GM23248 (cell line): ENCODE results near the gene FAM117A.

Experiments
- EZH2 ChIP-seq: fragments of 200-600 bp; sonication (generic); IDR thresholded peaks from 2 replicates; pipeline ENCODE4 v1.6.1; 2018; ENCODE audit warnings: antibody characterized with exemption, mild to moderate bottlenecking; ENCODE audit not compliant: insufficient read depth, poor library complexity, severe bottlenecking
- EZH2phosphoT487 ChIP-seq: fragments of 200-600 bp; sonication (generic); IDR thresholded peaks from 2 replicates; pipeline ENCODE4 v1.6.1; 2018; ENCODE audit warnings: antibody characterized with exemption, moderate library complexity, mild to moderate bottlenecking, low read depth; ENCODE audit not compliant: insufficient read depth

DNA sequence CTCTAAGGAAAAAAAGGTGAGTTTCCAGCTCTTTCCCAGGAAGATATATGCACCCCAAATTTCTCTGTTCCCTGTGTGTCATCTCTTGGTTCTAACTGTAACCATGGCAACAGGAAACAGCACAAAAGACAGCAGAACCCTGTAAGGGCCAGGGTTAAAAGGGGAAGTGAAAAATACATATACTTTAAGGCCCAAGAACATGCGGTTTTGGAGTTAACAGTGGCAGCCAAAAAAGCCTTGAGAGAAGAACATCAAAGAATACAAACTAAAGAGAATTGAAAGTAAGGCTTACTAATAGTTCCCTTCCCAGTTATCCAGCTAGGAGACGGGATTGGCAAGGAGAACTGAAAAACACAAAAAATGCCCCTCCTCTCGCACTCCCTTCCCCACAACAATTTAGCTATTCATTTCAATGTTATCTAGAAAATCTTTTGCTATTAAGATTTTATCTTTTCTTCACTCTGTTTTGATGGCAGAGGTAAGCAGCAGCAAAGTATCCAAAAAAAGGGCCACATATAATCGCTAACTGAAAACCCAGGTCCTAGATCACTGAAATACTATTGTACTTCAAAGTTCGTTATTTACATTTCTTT lies 87.6 kb downstream of the FAM117A start:
- TF ChIP-seq EZH2 (no peak), EZH2phosphoT487 (no peak)
